Activated naive CD8-positive, alpha-beta T cell treated with anti-CD3 and anti-CD28 coated beads, Interleukin-2, amount 50 U/mL, for 16 hours (primary cell): ENCODE results near the gene CHST9.
"Not testable (repeated sequence)": the region's sequence is repeated elsewhere in the genome, so short reads cannot be mapped to it uniquely, and the experiment has no call there.

Experiments used
- DNase-seq: peaks from one replicate; pipeline ENCODE4 v3.0.0-alpha.2; 2020; ENCODE audit warnings: low read depth, low spot score

Gene CHST9

DNA sequence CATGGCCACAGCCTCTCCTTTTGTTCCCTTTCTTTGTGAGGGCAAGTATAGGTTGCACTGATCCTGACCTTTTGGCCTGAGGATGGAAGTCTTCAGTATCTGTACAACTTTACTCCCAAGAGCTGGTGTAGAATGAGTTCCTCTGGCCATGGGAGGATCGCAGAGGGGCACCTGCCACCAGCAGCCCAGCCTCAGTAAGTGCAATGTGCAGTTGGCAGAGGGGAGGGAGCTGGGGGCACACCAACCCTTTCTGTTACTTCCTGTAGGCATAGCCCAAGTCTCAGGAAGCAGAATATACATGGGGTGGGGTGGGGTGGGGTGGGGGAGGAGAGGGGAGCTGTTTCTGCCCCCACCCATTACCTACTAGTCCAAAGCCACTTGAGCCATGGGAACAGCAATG is 254.5 kb downstream of the CHST9 start:
- DNase-seq: no peak

DNA sequence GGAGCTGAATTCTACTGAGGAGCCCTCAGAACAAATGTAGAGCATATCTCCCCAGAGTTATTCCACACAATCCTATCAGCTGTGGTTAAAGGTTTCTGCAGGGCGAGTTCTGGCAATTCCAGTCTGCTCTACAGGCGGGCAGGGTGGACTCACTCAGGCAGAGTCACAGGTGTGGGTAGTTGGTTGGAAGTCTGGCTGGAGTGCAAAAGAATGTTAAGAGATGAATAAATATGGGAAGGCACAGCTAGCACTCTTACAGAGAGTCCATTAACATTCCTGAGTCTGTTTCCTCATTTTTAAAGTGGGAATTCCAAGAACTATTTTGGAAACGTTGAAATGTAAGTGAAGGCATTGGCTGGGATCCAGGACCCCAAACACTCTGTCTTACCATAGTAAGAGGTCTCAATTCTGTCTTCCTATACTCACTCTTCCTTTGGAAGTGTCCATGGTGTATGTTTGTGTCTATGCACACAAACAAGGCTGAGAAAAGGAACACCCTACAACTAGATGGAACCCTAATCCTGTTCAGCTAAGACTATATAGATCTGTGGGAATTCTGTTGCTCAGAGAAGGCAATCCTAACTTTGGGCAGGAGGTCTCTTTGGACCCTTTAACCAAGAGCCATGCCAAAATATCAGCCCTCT is 256.3 kb downstream of the CHST9 start:
- no peak for DNase-seq

- not testable (repeated sequence) for DNase-seq
These were observed 257.3 kb downstream of the CHST9 start for GRCh38 chr18:26927822-26928221.

- no peak for DNase-seq
These were observed 258.9 kb downstream of the CHST9 start for GRCh38 chr18:26926066-26926675.

DNA sequence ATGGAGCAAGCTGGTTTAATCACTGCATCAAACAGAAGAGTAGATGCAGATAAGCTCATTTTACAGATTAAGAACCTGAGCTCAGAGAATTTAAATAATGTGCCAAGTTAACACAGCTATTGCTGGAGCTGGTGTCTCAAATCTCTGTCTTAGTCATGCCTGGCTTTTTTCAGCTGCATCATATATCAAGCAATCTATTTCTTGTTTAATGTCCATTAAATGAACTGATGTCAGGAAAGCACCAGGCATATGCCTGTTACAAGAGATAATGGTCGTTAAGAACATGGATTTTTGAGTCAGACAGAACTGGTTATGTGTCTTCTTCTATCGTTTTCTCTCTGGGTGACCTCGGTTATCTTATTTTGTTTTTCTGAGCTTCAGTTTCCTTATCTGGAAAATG is 259.8 kb downstream of the CHST9 start:
- no peak for DNase-seq

GRCh38 chr18:26922313-26922712 is 262.8 kb downstream of the CHST9 start:
- no peak for DNase-seq

DNA sequence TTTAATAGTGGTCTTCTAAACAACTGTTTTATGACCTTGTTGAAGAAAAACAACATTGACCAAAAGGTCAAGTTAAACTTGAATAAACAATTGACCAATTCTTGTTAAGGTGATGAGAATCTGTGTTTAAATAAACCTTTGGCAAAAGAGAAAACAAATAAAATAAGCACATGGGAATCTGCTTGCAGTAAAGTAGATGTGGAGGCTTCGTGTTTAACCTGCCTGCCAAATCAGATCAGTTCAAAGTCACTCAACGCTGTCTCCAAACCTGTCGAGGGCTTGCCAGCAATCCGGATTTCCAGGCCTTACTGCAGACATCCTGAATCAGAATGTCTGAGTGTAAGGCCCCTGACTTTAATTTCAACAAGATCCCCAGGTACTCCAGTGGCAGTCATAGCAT is 264.5 kb downstream of the CHST9 start:
- no peak for DNase-seq

GRCh38 chr18:26919627-26920026 is 265.5 kb downstream of the CHST9 start:
- no peak for DNase-seq

DNA sequence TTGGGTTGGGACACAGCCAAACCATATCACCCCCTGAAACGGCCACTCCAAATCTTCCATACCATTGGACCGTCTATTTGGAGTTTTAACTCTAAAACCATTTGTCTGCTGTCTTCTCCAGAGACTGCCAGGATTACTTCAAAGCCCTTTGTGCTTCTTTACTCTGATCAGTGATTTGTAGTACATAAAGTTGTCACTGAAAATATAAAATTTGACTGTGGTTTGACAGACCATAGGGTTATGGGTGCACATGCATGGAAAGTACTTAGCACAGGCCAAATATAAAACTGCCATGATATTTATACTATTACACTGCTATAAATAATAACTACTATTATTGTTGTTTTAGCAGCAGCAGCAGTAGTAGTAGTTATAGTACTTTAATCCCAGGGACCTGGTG is 265.9 kb downstream of the CHST9 start:
- no peak for DNase-seq

- DNase-seq: no peak
These were observed 273.3 kb downstream of the CHST9 start for GRCh38 chr18:26911840-26912239.

DNA sequence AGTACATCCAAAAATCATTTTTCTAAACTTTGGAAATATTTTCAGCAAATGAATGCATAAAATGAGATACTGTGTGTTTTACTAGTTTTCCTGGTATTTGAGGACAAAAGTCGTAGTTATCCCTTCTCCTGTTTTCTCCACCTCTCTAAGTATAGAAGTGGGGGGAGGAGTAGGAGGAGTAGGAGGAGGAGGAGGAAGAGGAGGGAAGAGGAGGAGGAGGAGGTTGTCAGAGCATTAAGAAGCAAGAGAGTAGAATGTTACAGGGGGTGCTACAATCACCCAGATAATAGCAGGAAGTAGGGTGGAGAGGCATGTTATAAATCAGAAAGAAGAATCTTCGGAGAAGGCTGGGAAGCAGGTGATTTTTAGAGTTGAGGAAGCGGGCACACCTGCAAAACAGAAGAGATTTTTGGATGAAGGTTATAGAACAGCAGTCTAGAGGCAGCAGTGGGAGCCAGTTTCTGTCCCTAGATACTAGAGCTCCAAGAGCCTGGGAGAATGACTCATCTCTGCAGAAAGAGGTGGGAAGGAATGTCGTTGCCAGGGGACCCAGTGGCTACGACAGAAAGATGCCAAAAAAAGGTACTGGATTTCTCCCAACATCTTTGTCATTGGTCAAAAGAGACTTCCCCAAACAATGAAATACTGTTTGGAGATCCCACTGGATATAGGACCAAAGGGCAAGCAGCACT is 275.4 kb downstream of the CHST9 start:
- DNase-seq: no peak

DNA sequence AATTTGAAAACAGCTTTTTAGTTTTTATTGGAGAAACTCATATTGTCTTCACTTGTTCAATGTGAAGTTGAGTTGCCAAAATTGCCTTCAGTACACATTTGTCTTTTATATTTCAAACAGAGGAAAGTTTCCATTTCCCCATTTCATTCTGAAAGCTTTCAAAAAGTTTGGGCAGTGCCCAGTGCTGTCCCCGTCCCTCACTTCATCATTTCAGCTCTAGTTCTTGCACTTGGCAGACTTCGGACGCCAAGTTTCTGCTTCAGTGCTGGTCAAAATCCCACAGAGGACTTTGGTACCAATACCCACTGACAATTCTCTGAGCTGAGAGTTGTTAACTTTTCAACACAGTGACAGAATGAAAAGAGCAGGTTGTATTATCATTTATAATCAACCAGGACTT is 276.2 kb downstream of the CHST9 start:
- no peak for DNase-seq

DNA sequence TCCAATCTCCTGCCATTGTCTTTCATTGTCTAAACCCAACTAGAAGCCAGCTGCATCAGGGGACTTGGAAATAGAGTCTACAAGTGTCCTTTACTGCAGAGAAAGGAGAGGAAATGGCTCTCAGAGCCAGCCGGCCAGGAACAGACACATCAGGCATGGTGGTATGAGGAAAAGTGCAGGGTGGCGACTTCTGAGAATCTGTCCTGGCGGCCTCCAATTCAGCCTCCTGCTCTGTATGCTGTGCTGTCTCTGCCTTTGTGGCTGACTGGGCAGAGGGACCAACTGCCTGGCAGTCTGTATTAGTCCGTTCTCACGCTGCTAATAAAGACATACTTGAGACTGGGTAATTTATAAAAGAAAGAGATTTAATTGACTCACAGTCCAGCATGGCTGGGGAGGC is 282.8 kb downstream of the CHST9 start:
- DNase-seq: no peak

- no peak for DNase-seq
These were observed 284.1 kb downstream of the CHST9 start for GRCh38 chr18:26901020-26901419.

GRCh38 chr18:26894426-26894825 is 290.7 kb downstream of the CHST9 start:
- DNase-seq: no peak

DNA sequence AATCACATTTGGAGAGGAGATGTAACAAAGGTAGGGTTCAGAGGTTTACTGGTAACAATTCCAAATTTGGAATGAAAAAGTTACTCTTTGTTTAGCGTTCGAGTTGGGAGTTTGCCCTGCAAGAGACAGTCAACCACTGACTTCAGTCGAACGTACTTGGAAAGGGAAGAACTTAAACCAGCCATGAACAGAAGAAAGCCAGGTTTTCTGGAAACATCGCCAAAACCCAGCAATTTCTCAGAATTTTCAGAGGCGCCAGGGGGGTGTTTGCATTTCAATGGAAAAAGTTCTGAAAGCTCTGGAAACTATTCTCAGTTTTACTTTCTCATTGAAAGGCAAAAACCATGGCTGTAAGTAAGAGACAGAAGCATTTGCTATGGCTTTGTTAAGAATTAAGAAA is 291.1 kb downstream of the CHST9 start:
- DNase-seq: no peak

DNA sequence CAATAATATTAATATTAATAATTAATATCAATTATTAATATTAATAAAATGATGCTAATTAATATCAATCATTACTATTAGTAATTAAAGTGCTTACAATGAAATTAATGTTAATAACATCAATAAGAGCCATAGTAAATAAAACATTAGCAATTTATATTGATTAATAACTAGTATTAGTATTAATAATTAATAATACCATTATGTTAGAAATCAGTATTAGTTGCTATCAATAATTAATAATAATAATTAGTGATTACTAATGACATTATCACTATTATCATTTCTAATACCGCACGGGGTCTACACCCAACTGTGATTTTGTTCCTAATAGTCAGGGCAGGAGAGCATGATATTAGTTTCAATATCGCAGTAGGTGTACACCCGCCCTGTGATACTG is 296.8 kb downstream of the CHST9 start:
- no peak for DNase-seq

DNA sequence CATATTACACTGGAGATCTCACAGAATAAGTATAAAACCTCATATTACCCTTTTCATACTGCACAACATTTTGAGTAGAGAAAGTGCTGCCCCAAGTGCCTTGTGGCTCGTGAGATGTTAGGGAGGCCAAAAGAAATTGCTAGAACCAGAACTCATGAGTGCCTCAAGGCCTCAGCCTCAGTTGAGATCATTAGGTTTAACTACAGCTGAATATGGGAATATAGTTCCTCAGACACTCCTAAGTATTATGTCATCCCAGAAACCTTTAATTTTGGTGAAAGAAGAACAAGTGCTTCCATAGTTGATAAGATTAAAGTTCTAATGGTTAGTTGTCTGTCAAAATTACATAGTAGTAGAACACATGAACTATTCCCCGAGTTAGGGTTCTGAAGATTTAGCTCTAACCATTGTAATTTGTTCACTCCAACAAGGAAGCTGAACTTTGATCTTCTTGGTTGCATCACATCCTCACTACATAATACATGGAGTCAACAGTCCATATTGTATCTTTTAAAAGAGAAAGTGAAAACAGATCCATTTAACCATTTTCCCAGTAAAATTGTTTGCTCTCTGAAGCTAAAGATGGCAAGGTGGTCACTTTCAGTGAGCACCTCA is 310.0 kb downstream of the CHST9 start:
- DNase-seq: no peak

- DNase-seq: no peak
These were observed 310.8 kb downstream of the CHST9 start for GRCh38 chr18:26874283-26874682.

GRCh38 chr18:26869640-26870039 is 315.5 kb downstream of the CHST9 start:
- no peak for DNase-seq

GRCh38 chr18:26868968-26869586 is 316.0 kb downstream of the CHST9 start:
- no peak for DNase-seq

DNA sequence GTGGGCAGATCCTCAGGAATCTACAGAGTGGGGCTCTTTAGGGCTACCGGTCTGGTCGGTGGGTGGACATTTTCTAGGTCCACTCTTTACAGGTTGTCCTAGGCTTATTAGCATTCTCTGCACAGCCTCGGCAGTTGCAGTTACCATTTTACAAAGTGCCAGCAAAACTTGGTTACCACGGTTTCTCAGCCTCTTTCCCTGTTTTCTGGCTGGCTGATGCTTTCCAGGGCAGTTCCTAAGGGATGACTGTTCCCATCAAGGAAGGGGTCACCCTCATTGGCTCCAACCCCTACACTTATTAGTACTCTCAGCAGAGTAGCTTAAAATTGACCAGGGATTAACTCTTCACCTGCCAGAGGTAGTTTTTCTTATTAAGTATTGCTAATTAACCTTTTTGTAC is 317.6 kb downstream of the CHST9 start:
- no peak for DNase-seq
